HL-60 (cell line): ENCODE results near the gene TAF1C.

Experiments used
- DNase-seq, 2 experiments: peaks; one replicate each; pipeline ENCODE4 v3.0.0-alpha.2; 2010 to 2020; ENCODE audit warnings: low read depth in 1 of 2, low spot score in 1 of 2
- H3K27ac ChIP-seq: fragments of 250-450 bp; sonication (Bioruptor Pico); replicated peaks from 2 replicates; pipeline ENCODE4 v1.5.1; 2020; ENCODE audit warnings: mild to moderate bottlenecking, moderate library complexity
- H3K27me3 ChIP-seq: fragments of 250-450 bp; sonication (Bioruptor Pico); 2 replicates; pipeline ENCODE4 v1.5.1; 2021; ENCODE audit warnings: mild to moderate bottlenecking, moderate library complexity; ENCODE audit not compliant: insufficient read depth, poor library complexity, severe bottlenecking
- H3K4me3 ChIP-seq: replicated peaks from 2 replicates; pipeline ENCODE4 v1.5.1; 2011; ENCODE audit warnings: mild to moderate bottlenecking, control low read depth, low read length; ENCODE audit not compliant: insufficient read depth
- CTCF ChIP-seq: IDR thresholded peaks from one replicate; pipeline ENCODE4 v1.5.1; 2011; ENCODE audit warnings: low read length, control low read depth, inconsistent platforms; ENCODE audit not compliant: insufficient read depth
- GABPA ChIP-seq: IDR thresholded peaks from 2 replicates; pipeline ENCODE4 v1.6.1; 2012; ENCODE audit warnings: low read depth
- POLR2AphosphoS5 ChIP-seq: IDR thresholded peaks from 2 replicates; pipeline ENCODE4 v1.6.1; 2012; ENCODE audit warnings: low read depth
- SPI1 ChIP-seq: IDR thresholded peaks from 2 replicates; pipeline ENCODE4 v1.6.1; 2012; ENCODE audit warnings: low read depth, mild to moderate bottlenecking, borderline replicate concordance
- TF ChIP-seq, protein P1 (sequence below): IDR thresholded peaks from 2 replicates; pipeline ENCODE4 v1.6.1; 2012; ENCODE audit warnings: low read depth; ENCODE audit not compliant: insufficient replicate concordance

Gene TAF1C

GRCh38 chr16:84136331-84137125 is 50.3 kb downstream of the TAF1C start:
- Histone ChIP-seq H3K27ac (no peak overlapping the region), H3K4me3 (no peak overlapping the region), H3K27me3 (no peaks in the 10 kb centered on the region)
- DNase-seq: no peak
- no peak for TF ChIP-seq SPI1
- TF ChIP-seq, protein P1, sequence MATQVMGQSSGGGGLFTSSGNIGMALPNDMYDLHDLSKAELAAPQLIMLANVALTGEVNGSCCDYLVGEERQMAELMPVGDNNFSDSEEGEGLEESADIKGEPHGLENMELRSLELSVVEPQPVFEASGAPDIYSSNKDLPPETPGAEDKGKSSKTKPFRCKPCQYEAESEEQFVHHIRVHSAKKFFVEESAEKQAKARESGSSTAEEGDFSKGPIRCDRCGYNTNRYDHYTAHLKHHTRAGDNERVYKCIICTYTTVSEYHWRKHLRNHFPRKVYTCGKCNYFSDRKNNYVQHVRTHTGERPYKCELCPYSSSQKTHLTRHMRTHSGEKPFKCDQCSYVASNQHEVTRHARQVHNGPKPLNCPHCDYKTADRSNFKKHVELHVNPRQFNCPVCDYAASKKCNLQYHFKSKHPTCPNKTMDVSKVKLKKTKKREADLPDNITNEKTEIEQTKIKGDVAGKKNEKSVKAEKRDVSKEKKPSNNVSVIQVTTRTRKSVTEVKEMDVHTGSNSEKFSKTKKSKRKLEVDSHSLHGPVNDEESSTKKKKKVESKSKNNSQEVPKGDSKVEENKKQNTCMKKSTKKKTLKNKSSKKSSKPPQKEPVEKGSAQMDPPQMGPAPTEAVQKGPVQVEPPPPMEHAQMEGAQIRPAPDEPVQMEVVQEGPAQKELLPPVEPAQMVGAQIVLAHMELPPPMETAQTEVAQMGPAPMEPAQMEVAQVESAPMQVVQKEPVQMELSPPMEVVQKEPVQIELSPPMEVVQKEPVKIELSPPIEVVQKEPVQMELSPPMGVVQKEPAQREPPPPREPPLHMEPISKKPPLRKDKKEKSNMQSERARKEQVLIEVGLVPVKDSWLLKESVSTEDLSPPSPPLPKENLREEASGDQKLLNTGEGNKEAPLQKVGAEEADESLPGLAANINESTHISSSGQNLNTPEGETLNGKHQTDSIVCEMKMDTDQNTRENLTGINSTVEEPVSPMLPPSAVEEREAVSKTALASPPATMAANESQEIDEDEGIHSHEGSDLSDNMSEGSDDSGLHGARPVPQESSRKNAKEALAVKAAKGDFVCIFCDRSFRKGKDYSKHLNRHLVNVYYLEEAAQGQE: no peak
- no peak for TF ChIP-seq POLR2AphosphoS5
- TF ChIP-seq GABPA: no peak
- no peak for TF ChIP-seq CTCF

GRCh38 chr16:84132527-84133285 is 54.2 kb downstream of the TAF1C start:
- no peak overlapping the region for H3K27ac ChIP-seq
- no peak for TF ChIP-seq POLR2AphosphoS5
- TF ChIP-seq GABPA: no peak
- TF ChIP-seq CTCF: no peak
- no peak for TF ChIP-seq SPI1
- TF ChIP-seq, protein P1: no peak
- DNase-seq: no peak
- H3K4me3 ChIP-seq: no peak overlapping the region
- no peaks in the 10 kb centered on the region for H3K27me3 ChIP-seq

- Histone ChIP-seq H3K27me3 (no peaks in the 10 kb centered on the region), H3K27ac (no peak overlapping the region), H3K4me3 (no peak overlapping the region)
- no peak for TF ChIP-seq POLR2AphosphoS5
- TF ChIP-seq SPI1: no peak
- TF ChIP-seq CTCF: no peak
- no peak for TF ChIP-seq GABPA
- TF ChIP-seq, protein P1: no peak
- no peak for DNase-seq
Observed at GRCh38 chr16:84131117-84131516, 55.7 kb downstream of the TAF1C start.
